ENCODE measurements around the gene MCF2L.

MCF2L gene

DNA sequence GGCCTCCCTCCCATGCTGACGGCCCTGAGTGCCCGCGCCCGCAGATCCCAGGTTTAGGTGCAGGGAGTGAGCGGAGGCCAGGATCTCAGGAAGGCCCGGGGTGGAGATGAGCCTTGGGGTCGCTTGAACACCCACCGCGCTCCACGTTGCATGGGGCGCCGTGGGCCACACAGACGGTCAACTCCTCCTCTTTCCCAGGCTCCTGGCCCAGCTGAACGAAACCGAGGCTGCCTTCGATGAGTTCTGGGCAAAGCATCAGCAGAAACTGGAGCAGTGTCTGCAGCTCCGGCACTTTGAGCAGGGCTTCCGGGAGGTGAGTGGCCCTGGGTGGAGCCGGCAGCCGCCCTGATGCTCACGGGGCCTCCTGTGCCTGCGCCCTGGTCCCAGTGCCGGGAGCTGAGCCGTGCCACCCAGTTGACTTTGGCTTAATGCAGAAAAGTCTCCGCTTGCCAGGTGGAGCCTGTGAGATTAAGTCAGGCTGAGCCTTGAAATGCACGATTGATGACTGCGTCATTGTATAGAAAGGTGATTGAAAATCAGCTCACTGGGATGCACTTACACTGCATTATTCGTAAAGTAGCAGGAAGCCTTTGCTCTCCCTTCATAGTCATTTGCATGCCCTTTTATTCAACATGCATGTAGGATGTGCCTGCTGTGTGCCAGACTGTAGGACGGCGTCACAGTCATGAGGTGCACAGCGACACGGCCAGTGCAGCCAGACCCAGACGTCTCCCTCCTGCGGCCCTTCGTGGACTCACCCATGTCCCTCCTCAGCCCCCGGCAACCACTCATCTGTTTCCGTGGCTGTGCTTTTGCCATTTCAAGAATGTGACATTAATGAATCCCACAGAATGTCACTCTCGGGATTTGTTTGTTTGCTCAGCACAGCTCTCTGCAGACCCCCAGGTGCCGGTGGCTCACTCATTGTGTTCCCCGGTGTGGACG, 101.1 kb downstream of the MCF2L start:
- Histone ChIP-seq H3K36me3 (ENCODE audit: control insufficient read depth, insufficient read depth, low read length, severe bottlenecking) (no peaks in the 10 kb centered on the region), H3K27me3 (replicated peaks; ENCODE audit: control insufficient read depth, insufficient read depth, low read length) (no peaks in the 10 kb centered on the region), H3K9ac (ENCODE audit: low read length) (no peak overlapping the region), H3K4me3 (ENCODE audit: low read length) (no peak overlapping the region), H3K4me1 (ENCODE audit: control insufficient read depth, insufficient read depth, low read length) (peaks cover 6% of the 10 kb centered on the region), H3K9me3 (ENCODE audit: control insufficient read depth, low read length) (peaks cover 7% of the 10 kb centered on the region)
- no peak for DNase-seq (ENCODE audit: low read depth)

DNA sequence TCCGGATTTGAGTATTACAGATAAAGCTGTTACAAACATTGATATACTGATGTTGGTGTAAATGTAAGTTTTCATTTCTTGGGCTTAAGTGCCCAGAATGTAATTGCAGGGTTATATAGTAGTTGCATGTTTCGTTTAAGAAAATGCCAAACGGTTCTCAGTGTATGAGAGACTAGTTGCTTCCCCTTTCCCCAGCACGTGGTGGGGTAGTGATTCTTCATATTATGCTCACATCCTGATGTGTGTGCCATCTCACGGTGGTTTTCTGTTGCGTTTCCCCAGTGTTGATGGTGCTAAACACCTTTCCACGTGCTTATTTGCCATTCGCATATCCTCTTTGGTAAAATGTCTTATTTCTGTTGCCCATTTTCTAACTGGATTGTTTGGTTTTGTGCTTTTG, 101.8 kb downstream of the MCF2L start:
- no peaks in the 10 kb centered on the region for H3K4me1 ChIP-seq (ENCODE audit: control insufficient read depth, insufficient read depth, low read length)
- DNase-seq (ENCODE audit: low read depth), result no peak
- no peaks in the 10 kb centered on the region for H3K27me3 ChIP-seq (replicated peaks; ENCODE audit: control insufficient read depth, insufficient read depth, low read length)
- no peak overlapping the region for H3K9ac ChIP-seq (ENCODE audit: low read length)
- H3K4me3 ChIP-seq (ENCODE audit: low read length), result no peak overlapping the region
- H3K9me3 ChIP-seq (ENCODE audit: control insufficient read depth, low read length), result peaks cover 7% of the 10 kb centered on the region
- no peaks in the 10 kb centered on the region for H3K36me3 ChIP-seq (ENCODE audit: control insufficient read depth, insufficient read depth, low read length, severe bottlenecking)

DNA sequence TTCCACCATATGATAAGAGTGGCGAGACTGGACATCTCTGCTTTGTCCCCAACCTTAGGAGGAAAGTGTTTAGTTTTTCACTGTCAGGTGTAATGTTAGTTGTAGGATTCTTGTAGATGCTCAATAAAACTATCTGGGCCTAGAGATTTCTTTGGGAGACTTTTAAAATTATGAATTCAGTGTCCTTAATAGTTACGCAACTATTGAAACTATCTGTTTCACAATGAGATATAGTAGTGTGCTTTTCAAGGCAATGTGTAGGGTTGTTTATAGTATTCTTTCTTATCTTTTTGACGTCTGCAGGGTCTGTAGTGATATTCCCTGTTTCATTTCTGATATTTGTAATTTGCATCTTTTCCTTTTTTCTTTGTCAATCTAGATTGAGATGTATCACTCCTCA, 103.4 kb downstream of the MCF2L start:
- Histone ChIP-seq H3K4me3 (ENCODE audit: low read length) (no peak overlapping the region), H3K27me3 (replicated peaks; ENCODE audit: control insufficient read depth, insufficient read depth, low read length) (no peaks in the 10 kb centered on the region), H3K36me3 (ENCODE audit: control insufficient read depth, insufficient read depth, low read length, severe bottlenecking) (no peaks in the 10 kb centered on the region), H3K4me1 (ENCODE audit: control insufficient read depth, insufficient read depth, low read length) (no peaks in the 10 kb centered on the region), H3K9ac (ENCODE audit: low read length) (no peak overlapping the region), H3K9me3 (ENCODE audit: control insufficient read depth, low read length) (peaks cover 7% of the 10 kb centered on the region)
- no peak for DNase-seq (ENCODE audit: low read depth)

DNA sequence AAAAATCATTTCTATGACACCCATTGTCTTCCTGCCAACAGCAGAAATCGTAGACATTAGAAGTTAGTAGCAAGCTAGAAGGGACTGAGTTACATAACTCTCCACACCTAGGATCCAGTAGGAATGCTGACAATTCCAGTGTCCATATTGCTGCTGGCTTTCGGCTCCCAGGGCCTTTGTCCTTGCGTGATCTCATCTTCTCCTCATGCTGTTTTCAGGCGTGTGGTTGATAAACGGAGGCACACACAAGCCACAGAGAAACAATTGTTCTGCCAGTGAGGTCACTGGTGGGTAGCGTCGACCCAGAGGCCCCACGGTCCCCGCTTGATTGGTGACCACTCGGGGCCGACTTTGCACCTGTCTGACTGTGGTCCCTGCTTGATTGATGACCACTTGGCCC, 104.9 kb downstream of the MCF2L start:
- no peaks in the 10 kb centered on the region for H3K4me1 ChIP-seq (ENCODE audit: control insufficient read depth, insufficient read depth, low read length)
- no peak overlapping the region for H3K9ac ChIP-seq (ENCODE audit: low read length)
- no peaks in the 10 kb centered on the region for H3K36me3 ChIP-seq (ENCODE audit: control insufficient read depth, insufficient read depth, low read length, severe bottlenecking)
- DNase-seq (ENCODE audit: low read depth), result no peak
- peaks cover 7% of the 10 kb centered on the region for H3K9me3 ChIP-seq (ENCODE audit: control insufficient read depth, low read length)
- H3K4me3 ChIP-seq (ENCODE audit: low read length), result no peak overlapping the region
- no peaks in the 10 kb centered on the region for H3K27me3 ChIP-seq (replicated peaks; ENCODE audit: control insufficient read depth, insufficient read depth, low read length)

DNA sequence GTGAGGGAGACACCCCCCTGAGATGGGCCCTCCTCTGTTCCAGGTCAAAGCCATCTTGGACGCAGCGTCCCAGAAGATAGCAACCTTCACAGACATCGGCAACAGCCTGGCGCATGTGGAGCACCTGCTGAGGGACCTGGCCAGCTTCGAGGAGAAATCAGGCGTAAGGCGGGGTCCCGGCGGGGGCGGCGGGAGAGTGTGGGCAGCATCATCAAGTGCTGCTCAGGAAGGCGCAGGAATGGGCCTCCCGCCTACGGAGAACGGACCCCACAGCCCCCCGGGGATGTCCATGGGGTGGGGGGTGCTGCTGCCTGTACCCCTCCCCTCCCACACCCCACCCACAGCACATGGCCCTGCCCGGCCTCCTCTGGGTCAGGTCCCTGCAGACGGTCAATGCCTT, 105.4 kb downstream of the MCF2L start:
- Histone ChIP-seq H3K9me3 (ENCODE audit: control insufficient read depth, low read length) (peaks cover 7% of the 10 kb centered on the region), H3K9ac (ENCODE audit: low read length) (no peak overlapping the region), H3K4me3 (ENCODE audit: low read length) (no peak overlapping the region), H3K27me3 (replicated peaks; ENCODE audit: control insufficient read depth, insufficient read depth, low read length) (peaks cover 1% of the 10 kb centered on the region), H3K36me3 (ENCODE audit: control insufficient read depth, insufficient read depth, low read length, severe bottlenecking) (no peaks in the 10 kb centered on the region), H3K4me1 (ENCODE audit: control insufficient read depth, insufficient read depth, low read length) (no peaks in the 10 kb centered on the region)
- no peak for DNase-seq (ENCODE audit: low read depth)

DNA sequence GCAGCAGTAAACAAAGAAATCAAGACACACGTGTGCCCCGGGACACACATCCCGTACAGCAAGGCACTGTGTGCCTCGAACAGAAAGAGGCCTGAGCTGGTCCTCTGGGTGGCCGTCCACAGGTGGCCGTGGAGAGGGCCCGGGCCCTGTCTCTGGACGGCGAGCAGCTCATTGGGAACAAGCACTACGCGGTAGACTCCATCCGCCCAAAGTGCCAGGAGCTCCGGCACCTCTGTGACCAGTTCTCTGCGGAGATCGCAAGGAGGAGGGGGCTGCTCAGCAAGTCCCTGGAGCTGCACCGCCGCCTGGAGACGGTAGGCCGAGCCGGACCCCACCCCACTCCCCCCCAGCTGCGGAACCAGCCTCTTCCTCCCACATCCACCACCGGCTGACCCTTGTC, 105.9 kb downstream of the MCF2L start:
- Histone ChIP-seq H3K36me3 (ENCODE audit: control insufficient read depth, insufficient read depth, low read length, severe bottlenecking) (no peaks in the 10 kb centered on the region), H3K4me3 (ENCODE audit: low read length) (no peak overlapping the region), H3K4me1 (ENCODE audit: control insufficient read depth, insufficient read depth, low read length) (no peaks in the 10 kb centered on the region), H3K9ac (ENCODE audit: low read length) (no peak overlapping the region), H3K27me3 (replicated peaks; ENCODE audit: control insufficient read depth, insufficient read depth, low read length) (peaks cover 5% of the 10 kb centered on the region), H3K9me3 (ENCODE audit: control insufficient read depth, low read length) (peaks cover 7% of the 10 kb centered on the region)
- no peak for DNase-seq (ENCODE audit: low read depth)

DNA sequence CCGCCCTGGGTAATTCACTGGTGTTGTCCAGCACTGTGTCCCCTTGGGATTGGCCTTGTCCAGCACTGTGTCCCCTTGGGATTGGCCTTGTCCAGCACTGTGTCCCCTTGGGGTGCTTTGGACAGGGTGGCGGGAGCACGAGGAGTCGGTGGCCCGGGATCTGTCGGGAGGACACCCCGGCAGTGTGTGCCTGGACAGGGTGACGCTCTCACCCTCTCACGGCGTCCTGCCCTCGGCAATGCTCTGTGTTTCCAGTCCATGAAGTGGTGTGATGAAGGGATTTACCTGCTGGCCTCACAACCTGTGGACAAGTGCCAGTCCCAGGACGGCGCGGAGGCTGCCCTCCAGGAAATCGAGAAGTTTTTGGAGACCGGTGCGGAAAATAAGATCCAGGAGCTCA, 106.7 kb downstream of the MCF2L start:
- no peak for DNase-seq (ENCODE audit: low read depth)
- Histone ChIP-seq H3K9me3 (ENCODE audit: control insufficient read depth, low read length) (peaks cover 7% of the 10 kb centered on the region), H3K36me3 (ENCODE audit: control insufficient read depth, insufficient read depth, low read length, severe bottlenecking) (no peaks in the 10 kb centered on the region), H3K4me1 (ENCODE audit: control insufficient read depth, insufficient read depth, low read length) (no peaks in the 10 kb centered on the region), H3K9ac (ENCODE audit: low read length) (no peak overlapping the region), H3K27me3 (replicated peaks; ENCODE audit: control insufficient read depth, insufficient read depth, low read length) (peaks cover 11% of the 10 kb centered on the region), H3K4me3 (ENCODE audit: low read length) (no peak overlapping the region)

DNA sequence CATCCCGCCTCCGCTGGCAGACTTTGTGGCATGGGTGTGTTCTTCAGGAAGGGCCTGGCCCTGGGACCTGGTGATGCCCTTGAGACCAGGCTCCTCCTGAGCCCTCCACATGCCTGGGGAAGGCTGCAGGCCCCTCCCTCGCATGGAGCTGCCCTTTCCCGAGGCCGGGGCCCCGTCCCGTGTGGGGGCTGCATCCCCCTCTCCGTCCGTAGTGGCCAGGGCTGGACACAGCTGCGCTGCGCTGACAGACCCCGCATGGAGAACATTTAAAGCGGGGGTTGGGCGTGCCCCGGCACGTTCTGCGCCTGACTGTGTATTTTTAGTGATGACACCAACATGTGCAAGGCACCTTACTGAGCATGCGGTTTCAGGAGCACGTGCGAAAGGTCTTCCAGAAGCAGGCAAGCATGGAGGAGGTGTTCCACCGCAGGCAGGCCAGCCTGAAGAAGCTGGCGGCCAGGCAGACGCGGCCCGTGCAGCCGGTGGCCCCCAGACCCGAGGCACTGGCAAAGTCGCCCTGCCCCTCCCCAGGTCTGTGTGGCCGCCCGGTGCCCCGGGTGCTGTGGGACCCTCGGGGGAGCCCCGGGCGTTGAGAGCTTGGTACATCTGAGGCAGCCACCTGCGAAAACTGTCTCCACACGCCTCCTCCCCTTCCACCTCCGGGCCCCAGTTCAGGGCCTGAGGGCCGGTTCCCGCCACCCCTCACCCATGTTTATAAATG, 107.8 kb downstream of the MCF2L start:
- no peak for DNase-seq (ENCODE audit: low read depth)
- H3K4me3 ChIP-seq (ENCODE audit: low read length), result no peak overlapping the region
- H3K4me1 ChIP-seq (ENCODE audit: control insufficient read depth, insufficient read depth, low read length), result no peaks in the 10 kb centered on the region
- H3K9me3 ChIP-seq (ENCODE audit: control insufficient read depth, low read length), result peaks cover 3% of the 10 kb centered on the region
- H3K36me3 ChIP-seq (ENCODE audit: control insufficient read depth, insufficient read depth, low read length, severe bottlenecking), result no peaks in the 10 kb centered on the region
- no peak overlapping the region for H3K9ac ChIP-seq (ENCODE audit: low read length)
- peaks cover 22% of the 10 kb centered on the region for H3K27me3 ChIP-seq (replicated peaks; ENCODE audit: control insufficient read depth, insufficient read depth, low read length)

DNA sequence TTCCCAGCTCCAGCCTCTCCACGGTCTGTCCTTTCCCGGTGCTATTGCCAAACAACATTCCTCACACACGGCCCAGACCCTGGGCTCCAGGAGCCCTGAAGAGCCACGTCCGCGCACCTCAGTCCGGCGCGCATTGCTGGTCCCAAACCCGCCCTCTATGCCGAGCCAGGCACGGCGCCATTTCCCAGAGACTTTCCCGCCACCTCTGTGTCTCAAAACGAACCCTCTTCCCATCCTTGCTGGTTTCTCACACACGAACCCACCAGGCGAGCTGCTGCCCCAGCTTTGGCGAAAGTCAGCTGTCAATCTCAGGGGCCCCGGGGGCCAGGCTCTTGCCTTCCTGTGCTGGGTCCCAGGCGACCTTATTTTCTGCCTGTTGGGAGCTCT, 108.5 kb downstream of the MCF2L start:
- no peaks in the 10 kb centered on the region for H3K36me3 ChIP-seq (ENCODE audit: control insufficient read depth, insufficient read depth, low read length, severe bottlenecking)
- H3K9me3 ChIP-seq (ENCODE audit: control insufficient read depth, low read length), result no peaks in the 10 kb centered on the region
- no peak overlapping the region for H3K9ac ChIP-seq (ENCODE audit: low read length)
- peaks cover 24% of the 10 kb centered on the region for H3K27me3 ChIP-seq (replicated peaks; ENCODE audit: control insufficient read depth, insufficient read depth, low read length)
- no peak overlapping the region for H3K4me3 ChIP-seq (ENCODE audit: low read length)
- no peak for DNase-seq (ENCODE audit: low read depth)
- H3K4me1 ChIP-seq (ENCODE audit: control insufficient read depth, insufficient read depth, low read length), result no peaks in the 10 kb centered on the region

DNA sequence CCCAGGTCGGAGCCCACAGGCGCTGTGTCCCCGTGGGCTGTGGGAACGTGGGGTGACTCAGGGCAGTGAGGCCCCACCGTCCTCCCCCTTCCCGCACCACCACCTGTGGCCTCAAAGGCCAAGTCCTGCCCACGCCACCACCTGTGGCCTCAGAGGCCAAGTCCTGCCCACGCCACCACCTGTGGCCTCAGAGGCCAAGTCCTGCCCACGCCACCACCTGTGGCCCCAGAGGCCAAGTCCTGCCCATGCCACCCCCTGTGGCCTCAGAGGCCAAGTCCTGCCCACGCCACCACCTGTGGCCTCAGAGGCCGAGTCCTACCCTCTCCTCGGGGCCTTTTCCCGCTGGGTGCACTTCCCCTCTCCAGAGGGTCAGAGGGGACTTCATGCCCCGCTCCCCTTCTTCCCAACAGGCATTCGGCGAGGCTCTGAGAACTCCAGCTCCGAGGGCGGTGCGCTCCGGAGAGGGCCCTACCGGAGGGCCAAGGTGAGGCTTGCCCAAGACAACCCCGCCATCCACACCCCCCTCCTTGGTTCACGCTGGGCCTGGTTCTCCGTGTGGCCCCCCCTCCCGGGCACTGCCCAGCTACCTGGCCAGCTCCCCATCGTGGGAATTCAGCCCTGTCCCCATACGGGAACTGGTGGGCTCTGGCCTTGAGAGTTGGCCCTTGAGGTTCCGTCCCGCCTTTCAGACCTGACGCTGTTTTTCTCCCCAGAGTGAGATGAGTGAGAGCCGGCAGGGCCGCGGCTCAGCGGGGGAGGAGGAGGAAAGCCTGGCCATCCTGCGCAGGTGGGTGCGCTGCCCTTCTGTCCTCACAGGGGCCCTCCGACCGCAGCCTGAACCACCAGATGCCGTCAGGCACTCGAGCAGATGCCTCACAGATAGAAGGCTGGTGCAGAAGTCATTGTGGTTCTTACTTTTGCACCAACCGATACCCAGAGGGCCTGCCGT, 109.2 kb downstream of the MCF2L start:
- Histone ChIP-seq H3K9me3 (ENCODE audit: control insufficient read depth, low read length) (no peaks in the 10 kb centered on the region), H3K4me1 (ENCODE audit: control insufficient read depth, insufficient read depth, low read length) (no peaks in the 10 kb centered on the region), H3K9ac (ENCODE audit: low read length) (no peak overlapping the region), H3K36me3 (ENCODE audit: control insufficient read depth, insufficient read depth, low read length, severe bottlenecking) (no peaks in the 10 kb centered on the region), H3K4me3 (ENCODE audit: low read length) (no peak overlapping the region), H3K27me3 (replicated peaks; ENCODE audit: control insufficient read depth, insufficient read depth, low read length) (peaks cover 24% of the 10 kb centered on the region)
- no peak for DNase-seq (ENCODE audit: low read depth)

Measured in adipocyte (in vitro differentiated cells).